HG03064 (cell line): Measurements from ENCODE around the gene LARGE1.

Source experiments
- ATAC-seq: cut with Tn5 transposase; IDR thresholded peaks from one replicate; pipeline ENCODE4 v1.9.1; 2021; ENCODE audit warnings: low read depth; ENCODE audit not compliant: unreplicated experiment

LARGE1 gene

GRCh38 chr22:33786149-33786548, 134.1 kb downstream of the LARGE1 start:
- no peak for ATAC-seq

DNA sequence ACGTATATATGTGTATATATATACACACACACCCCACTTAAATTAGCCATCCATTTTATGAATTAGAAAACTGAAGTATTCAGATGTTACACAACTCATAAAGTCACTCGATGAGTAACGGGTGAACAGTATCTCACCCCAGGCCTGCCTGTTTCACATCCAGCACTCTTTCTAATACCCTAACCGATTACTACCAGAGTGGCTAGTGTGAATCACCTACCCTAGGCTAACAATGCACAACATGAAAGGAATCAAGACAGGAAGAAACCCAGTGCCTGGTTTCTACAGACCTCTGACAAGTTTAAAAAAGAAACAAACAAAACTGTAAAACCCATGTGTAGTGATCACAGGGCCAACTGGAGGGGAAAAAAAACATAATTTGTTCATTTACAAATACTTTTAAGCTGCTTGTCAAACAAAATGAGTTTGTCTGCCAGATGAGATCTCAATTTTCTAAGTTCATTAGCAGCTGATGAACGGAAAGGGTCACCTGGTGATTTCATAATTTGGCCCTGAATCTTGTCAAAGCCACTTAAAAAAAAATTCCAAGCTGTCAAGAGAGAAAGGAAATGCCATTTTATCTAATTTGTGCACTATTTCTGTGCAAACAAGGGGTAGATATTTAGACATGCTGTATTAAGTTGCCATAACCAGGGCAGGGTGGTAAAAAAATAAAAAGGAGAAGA, 134.8 kb downstream of the LARGE1 start:
- ATAC-seq = no peak

GRCh38 chr22:33781411-33781810, 138.9 kb downstream of the LARGE1 start:
- no peak for ATAC-seq

GRCh38 chr22:33780531-33781136, 139.6 kb downstream of the LARGE1 start:
- ATAC-seq = no peak

GRCh38 chr22:33779243-33779642, 141.0 kb downstream of the LARGE1 start:
- ATAC-seq = no peak

GRCh38 chr22:33776491-33776890, 143.8 kb downstream of the LARGE1 start:
- no peak for ATAC-seq

DNA sequence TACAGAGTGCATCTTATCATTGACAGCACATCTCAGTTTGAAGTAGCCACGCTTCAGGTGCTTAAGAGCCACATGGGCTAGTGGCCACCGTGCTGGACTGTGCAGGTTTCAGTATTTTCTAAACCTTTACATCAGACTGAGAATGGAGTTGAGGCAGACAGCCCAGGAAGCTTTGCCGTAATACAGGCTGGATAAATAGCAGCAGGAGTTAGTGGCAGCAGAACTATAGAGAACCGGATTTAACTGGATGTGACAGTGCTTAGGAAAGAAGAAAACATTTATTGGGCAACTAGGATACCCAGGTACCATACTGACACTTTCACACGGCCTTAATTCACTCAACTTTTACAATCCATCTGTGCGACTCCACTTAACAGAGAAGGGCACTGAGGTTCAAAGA, 145.5 kb downstream of the LARGE1 start:
- ATAC-seq = no peak

GRCh38 chr22:33772745-33773144, 147.5 kb downstream of the LARGE1 start:
- no peak for ATAC-seq

- no peak for ATAC-seq
These were observed 149.1 kb downstream of the LARGE1 start for GRCh38 chr22:33771136-33771535.

- no peak for ATAC-seq
These were observed 149.6 kb downstream of the LARGE1 start for GRCh38 chr22:33770723-33771122.

GRCh38 chr22:33766091-33766490, 154.2 kb downstream of the LARGE1 start:
- no peak for ATAC-seq

DNA sequence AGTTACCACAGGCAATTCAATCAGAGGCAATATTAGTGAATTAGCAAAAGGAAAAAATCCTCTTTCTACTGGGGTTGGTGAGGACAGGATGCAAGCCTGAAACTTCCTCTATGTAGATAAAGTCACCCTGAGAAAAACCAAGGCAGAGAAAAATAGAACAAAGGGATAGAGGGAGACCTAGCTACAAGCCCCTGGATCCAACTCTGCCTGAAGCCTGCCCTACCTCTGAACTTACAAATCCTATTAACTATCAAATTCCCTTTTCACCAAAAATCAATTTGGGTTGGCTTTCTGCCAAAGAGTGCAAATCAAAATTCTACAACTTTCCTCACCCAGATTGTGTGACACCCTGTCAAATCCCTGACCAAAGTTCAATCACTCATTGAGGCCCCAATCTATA, 161.3 kb downstream of the LARGE1 start:
- no peak for ATAC-seq

DNA sequence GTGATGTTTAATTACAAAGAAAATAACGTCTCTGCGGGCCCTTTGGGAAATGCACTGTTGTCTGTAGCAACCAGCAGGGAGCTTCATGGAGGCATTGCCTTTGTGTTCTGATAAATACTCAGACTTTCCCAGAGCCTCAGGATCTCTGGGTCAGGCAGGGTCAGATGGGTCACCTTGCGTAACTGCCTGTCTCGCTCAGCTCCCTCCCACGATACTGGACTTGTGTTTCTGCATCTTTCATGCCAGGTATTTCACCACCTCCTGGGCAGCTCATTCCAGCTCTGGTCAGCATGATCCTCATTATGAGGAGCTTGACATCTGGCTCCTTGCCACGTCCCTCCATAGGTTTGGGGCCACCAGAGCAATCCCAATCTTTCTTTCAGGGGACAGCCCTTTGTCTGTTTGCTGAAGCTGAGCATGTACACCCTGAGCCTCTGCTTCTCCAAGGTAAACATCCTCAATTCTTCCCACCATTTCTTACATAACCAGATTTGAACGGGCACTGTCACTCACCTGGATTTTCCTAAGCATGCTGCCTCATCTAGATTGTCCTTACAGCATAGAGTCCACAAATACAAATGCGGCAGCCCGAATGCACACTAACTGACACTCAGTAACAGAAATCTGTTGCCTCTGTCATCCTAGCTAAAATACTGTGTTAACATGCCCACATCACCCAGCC, 162.3 kb downstream of the LARGE1 start:
- no peak for ATAC-seq

GRCh38 chr22:33757041-33757801, 163.1 kb downstream of the LARGE1 start:
- no peak for ATAC-seq

DNA sequence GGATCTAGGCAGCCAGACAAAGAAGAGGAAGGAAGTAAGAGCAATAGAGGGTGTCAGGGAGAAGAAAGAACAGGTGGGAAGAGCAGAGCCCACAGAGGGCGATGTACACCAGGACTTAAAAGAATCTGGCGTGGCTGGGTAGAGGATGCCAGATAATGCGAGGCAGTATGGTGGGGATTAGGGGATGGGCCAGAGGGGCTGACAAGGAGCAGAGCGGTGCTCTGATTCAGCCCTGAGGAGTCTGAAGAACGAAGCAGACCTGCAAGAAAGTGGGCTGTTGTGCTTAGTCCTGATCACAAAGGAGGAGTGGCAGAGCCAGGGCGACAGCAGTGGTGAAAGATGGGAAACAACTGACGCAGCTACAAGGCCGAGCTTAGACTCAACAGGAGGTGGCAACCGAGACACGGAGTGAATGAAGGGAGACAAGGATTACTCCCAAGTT, 163.7 kb downstream of the LARGE1 start:
- no peak for ATAC-seq

DNA sequence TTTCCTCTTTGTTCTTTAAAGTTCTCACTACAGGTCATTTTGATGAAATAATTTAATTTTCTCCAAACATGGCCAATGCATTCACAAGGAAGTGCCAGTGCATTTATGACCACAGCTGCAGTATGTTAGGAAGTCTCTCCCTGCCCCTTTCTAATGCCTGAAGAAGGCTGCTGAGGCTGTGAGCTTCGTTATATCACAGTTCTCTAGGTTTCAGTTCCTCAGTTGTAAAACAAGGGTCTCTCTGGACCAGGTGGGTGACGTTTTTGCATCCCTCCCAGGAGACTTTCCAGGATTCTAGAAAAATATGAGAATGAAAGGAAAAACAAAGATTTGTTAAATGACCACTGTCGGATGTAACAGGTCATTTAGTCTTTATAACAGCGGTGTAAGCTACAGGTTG, 171.6 kb downstream of the LARGE1 start:
- ATAC-seq = no peak

DNA sequence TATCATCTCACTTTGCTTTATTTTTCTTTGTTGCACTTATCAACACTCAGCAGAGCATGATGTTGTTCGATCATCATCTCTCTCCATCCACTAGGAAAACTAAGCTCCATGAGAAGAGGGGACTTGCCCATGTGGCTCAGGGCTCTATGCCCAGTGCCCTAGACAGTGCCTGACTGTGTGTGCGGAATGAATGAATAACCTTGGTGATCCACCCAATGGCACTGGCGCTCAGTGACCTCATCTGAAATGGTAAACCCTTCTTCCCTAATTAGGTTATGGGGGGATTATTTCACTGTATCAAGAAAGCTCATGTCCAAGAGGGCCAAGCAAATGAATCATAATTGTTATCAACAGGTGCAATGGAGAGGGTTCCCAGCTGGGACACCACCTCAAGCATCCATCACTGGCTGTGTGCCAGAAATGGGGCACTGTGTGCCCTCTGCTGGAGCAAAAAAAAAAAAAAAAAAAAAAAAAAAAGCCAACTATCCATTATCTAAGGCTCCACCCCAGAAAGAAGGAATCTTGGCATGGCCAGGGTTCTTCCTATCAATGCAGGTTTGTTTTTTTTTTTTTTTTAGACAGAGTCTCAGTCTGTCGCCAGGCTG, 172.6 kb downstream of the LARGE1 start:
- ATAC-seq = no peak

GRCh38 chr22:33747029-33747428, 173.2 kb downstream of the LARGE1 start:
- ATAC-seq = no peak

DNA sequence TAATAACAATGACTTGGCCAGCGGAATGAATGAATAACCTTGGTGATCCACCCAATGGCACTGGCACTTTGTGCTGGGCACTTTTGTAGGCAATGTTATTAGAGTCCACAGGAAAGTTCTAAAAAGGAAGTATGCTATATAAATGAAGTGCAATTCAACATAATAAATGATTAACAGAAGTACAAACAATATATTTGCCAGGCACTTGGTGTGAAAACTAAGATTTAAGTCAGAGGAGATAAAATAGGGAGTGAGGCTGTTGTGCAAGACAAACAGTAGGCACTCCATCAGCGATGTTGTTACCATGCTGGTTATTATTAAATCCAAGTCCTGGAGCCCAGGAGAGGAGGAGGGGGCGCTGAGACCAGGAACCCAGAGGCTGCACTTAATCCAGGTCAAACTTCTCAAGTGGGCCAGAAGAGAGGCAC, 173.8 kb downstream of the LARGE1 start:
- ATAC-seq = no peak

- ATAC-seq = no peak
These were observed 174.8 kb downstream of the LARGE1 start for GRCh38 chr22:33745501-33745900.

DNA sequence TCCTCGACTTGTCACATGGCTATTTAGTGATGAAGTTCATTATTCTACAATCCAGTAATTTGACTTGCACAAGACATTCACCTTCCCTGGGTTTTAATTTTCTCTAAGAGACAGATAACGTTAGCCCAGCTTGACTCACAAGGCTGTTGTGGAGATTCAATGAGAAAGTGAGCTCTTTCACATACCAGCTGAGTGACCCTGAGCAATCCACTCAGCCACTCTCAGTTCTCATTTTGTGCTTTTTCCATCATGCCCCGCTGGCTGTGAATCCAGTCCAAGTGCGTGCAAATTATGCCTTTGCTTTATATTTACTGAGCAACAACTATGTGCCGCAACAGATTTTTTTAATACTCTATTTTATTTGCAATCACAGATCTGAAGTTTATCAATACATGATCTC, 176.5 kb downstream of the LARGE1 start:
- ATAC-seq = no peak
